Amniotic epithelial cell (primary cell): ENCODE measurements around the gene WDR26.
A peak's percentile ranks its signal among the peaks of the same experiment; 100 is the strongest.
"Not testable (repeated sequence)": the region's sequence is repeated elsewhere in the genome, so short reads cannot be mapped to it uniquely, and the experiment has no call there.

Source experiments
- DNase-seq: peaks from one replicate; pipeline ENCODE4 v3.0.0-alpha.2; 2010; ENCODE audit warnings: low read depth

The WDR26 gene

DNA sequence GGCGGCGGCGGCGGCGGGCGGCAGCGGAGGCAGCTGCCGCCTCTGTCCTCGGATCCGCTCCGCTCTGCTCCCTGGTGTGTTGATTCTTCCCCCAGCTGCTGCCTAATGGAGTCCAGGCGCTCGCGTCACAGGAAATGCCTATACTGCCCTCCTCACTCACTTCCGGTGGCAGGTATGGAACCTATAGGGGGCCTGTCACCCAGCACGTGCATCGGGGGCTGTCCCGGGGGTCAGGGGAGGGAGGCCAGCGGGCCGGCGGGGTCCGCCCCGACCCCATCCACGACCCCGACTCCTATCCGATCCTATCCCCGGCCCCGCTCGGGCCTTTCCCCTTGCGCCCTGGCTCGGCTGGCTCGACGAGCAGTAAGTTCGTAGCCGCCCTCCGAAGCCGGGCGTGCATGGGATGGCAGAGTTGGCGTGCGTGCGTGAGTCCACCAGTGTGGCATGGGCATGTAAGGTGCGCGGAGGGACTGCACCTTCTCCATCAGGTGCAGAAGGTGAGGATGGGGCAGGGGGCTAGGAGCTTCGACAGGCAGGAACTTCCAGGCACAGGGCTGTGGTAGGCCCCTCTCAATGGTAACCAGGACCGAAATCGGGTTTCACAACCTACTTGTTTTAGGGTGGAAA, at the start of gene WDR26:
Gene WDR26, minus strand, starts transcription at position 107 of the 627 bp plus-strand sequence.
- peak; percentile 77 for DNase-seq

DNA sequence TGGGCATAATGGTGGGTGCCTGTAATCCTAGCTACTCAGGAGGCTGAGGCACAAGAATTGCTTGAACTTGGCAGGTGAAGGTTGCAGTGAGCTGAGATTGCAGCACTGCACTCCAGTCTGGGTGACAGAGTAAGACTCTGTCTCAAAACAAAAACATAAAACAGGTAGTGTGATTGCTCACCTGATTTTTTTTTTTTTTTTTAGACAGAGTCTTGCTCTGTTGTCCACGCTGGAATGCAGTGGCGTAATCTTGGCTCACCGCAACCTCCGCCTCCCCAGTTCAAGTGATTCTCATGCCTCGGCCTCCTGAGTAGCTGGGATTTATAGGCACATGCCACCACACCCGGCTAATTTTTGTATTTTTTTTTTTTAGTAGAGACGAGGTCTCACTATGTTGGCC, 48.6 kb upstream of the WDR26 start:
- DNase-seq = not testable (repeated sequence)

DNA sequence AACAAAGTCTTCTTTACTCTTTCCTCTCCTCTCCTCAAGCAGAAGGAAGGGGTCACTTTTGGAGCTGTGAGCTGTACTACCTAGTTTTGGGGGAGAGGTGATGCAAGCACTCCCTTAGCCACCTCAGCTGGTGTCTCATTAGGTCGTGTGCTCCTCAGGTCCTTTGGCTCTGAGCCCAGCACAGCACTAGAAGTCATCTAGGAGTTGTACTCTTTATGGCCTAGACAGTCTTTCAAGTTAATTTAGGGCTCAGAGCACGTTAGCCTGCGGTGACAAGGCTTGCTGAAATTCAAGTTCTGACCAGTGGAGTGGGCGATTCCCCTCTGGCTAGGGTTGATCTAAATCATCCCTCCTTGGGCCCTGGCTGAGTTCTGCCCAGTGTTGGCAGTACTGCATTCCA, 48.0 kb upstream of the WDR26 start:
- no peak for DNase-seq

DNA sequence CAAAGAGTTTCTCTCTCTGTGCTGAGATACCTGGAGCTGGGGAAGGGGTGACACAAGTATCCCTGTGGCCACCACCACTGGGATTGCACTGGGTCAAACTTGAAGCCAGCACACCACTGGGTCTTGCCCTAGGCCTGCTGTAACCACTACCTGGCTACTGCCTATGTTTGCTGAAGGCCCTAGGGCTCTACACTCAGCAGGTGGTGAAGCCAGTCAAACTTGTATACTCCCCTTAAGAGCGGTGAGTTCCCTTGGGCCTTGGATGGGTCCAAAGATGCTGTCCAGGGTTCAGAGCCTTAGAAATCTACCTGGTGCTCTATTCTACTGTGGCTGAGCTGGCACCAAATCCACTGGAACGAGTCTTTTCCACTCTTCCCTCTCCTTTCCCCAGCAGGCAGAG, 47.0 kb upstream of the WDR26 start:
- DNase-seq = no peak

DNA sequence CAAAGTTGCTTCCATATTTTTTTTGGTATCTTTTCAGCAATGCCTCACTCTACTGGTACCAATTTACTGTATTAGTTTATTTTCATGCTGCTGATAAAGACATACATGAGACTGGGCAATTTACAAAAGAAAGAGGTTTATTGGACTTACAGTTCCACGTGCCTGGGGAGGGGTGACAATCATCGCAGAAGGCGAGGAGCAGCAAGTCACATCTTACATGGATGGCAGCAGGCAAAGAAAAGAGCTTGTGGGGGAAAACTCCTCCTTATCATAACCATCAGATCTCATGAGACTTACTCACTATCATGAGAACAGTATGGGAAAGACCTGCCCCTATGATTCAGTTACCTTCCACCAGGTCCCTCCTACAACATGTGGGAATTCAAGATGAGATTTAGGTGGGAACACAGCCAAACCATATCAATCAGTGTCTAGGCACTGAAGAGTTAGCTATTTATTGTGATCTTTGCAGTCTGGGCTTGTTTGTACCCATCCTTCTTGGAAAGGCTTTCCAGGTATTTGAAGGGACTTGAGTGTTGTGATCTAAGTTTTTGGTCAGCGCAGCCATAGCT, 46.4 kb upstream of the WDR26 start:
- peak; percentile 52 for DNase-seq

DNA sequence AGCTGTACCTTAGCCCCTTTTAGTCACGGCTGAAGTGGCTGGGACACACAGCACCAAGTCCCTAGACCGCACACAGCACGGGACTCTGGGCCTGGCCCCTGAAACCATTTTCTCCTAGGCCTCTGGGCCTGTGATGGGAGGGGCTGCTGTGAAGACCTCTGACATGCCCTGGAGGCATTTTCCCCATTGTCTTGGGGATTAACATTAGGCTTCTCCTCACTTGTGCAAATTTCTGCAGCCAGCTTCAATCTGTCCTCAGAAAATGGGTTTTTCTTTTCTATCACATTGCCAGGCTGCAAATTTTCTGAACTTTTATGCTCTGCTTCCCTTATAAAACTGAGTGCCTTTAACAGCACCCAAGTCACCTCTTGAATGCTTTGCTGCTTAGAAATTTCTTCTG, 45.6 kb upstream of the WDR26 start:
- not testable (repeated sequence) for DNase-seq

DNA sequence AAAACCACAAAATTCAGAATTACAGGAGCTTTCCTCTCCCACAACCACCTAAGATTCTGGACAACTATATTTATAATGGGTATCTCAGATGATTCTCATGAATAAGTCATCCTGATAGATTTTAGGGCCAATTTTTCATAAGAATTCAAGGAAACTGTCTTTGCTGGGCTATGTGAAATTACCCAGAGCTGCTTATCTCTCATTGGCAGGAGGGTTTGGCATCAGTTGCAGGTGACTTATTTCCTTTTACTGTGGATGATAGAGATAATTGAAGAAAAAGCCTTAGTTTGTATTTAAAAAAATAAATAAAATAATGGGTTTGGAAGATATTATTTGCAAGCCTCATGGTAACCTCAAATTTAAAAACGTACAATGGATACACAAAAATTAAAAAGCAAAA, 38.2 kb upstream of the WDR26 start:
- DNase-seq = no peak

DNA sequence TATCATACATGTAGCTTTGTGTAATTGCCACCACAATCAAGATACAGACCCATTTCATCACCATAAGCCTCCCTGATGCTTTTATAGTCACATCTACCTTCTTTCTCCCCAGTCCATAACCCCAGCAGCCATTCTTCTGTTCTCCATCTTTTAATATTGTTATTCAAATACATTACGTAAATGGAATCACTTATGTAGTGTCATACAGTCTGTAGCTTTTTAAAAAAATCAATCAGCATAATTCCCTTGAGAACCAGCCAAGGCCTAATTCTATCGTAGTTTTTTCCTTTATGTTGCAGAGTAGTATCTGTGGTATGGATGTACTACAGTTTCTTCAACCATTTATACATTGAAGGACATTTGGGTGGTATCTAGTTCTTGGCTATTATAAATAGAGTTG, 31.6 kb upstream of the WDR26 start:
- no peak for DNase-seq

DNA sequence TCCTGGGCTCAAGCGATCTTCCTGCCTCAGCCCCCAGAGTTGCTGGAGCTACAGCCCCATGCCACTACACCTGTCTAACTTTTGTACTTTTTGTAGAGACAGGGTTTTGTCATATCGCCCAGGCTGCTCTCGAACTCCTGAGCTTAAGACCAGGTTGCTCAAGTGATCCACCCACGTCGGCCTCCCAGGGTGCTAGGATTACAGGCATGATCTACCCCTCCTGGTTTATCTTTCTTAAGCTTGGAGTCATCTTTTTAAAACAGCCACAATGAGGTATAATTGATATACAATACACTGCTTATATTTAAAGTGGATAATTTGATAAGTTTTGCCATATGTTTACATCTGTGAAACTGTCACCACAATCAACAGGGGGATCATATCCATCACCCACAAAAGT, 25.4 kb upstream of the WDR26 start:
- peak; percentile 8 for DNase-seq

DNA sequence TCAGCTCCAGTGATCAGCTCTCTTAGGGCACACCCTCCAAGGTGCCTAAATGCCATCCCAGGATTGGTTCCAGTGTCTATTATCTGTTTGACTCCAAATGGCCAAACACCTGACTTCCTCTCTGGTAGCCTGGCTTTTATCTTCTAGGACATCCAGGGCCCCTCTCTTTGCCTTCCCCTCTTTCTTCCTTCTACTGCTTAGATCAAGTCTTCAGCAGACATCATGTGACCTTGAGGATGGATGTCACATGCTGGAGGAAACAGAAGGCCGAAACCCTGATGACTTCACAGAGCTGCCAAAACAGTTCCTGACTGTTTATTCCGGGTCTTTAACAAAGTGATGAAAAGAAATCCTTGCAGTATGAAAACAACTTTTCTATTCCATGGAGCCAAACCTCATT, 24.4 kb upstream of the WDR26 start:
- no peak for DNase-seq

DNA sequence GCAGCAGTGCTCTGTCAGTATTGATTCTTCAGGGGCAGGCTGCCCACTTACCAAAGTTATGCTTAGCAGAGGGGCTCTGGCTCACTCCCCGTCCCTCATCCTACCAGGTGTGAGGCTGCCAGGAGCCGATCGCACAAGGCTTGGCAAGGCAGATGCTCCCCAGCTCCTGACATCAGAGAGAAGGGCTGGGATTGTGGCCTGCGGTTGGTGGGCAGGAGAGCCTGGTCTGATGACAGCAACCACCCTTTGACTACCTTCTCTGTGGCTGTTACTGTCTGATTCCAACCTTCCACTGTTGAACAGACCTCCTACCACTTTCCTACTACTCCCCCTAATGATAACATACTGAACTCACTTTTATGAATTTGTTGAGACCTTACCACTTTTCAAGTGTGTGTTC, 23.7 kb upstream of the WDR26 start:
- no peak for DNase-seq

DNA sequence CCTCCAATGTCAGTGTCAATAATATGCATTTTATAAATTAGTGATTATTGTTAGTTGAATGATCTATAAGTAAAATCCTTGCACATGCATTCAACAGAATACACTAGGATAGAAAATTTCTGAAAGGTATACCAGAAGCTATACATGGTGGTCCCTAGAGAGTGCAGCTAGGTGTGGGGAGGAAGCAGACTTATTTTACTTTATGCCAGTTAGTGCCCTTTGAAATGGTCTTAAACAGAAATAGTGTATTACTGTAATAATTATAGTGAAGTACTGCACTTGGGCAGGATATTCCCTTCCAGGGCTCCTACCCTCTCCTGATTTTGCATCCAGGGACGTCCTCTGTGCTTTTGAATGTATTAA, 23.2 kb upstream of the WDR26 start:
- DNase-seq = no peak

DNA sequence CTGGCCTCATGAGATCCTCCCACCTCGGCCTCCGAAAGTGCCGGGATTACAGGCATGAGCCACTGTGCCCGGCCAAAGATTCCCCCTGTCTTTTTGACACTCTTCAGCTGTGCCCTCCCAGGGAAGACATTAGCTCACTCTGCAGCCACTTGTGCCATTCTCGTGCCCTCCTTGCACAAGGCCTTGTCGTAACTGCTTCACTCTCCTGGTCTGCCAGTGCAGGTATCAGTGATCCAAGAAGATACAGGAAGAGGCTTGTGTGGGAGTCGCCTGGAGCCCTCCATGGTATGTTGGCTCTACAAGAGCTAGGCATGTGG, 22.0 kb upstream of the WDR26 start:
- peak; percentile 74 for DNase-seq

DNA sequence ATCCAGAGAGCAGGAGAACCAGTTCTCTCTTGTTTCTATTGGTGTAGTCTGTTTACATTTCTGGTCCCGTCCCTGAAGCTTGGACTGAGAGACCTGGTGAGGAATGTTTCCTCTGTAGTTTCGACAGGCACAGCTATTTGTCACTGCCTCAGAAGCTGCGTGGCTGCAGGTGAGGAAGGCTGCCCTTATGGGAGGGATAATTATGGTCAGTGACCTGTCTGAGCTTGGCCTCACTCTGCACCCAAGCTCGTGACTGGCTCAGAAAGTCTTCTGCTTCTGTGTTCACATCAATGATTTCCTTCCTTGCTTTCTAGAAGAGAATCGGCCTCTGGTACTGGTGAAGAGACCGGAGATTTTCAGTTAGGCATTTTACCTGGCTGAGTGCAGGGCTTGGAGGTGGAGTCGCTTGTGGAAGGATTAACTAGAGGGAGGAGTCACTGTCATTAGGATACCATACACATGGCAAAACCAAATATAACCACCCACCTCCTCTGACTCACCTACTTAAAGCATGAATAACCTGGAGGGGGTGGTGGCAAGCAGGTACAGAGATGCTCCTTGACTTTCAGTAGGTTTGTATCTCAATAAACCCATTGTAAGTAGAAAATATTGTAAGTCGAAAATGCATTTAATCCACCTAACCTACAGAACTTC, 19.9 kb upstream of the WDR26 start:
- no peak for DNase-seq

DNA sequence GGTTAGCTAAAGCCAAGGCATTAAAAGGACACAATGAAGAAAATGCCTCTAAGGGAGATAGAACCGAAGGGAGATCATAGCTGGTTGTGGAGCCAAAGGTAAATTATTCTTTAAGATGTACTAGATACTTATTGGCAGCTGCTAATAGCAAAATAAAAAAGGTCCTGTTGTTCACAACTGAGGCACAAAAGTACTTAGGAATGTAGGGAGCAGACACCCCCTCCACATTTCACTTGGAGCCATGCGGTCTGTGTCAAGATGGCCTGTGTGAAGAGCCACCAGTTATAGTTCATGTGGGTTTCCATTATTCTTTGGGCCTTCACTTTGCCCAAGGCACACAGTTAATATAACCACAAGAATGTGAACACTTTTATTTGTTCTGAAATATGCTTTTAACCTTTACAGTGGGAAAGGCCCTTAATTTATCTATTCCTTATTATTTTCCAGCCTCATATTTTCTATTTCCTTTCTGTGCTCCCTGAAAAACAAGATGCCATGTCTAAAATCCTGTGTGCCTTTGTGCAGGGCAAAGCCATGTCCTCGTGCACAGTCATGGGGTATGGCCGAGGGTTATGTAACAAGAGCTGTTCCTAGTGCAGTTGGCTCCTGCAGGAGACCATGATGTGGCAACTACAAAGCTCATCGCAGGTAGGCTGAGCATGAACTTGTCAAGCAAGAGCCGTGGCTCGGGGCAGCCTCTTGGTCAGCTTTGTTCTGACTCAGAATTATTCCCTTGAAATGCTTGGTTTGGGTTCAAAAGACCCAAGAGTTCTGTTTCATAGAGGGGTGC, 16.2 kb upstream of the WDR26 start:
- DNase-seq = no peak

DNA sequence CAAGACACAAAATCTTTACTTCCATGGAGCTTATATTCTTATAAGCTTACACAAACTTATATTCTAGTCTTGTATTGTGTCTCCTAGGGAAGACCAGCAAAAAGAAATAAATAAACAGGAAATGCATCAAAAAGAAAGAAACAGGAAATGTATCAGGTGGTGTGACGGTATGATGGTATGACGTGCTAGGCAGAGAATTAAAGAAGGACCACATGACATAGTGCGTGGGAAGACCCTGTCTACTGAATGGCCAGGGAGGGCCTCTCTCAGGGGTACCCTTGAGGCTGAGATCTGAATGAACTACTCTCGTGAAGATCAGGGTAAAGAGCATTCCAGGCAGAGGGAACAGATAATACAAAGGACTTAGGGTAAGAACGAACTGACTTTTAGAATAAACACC, 15.6 kb upstream of the WDR26 start:
- DNase-seq = no peak

DNA sequence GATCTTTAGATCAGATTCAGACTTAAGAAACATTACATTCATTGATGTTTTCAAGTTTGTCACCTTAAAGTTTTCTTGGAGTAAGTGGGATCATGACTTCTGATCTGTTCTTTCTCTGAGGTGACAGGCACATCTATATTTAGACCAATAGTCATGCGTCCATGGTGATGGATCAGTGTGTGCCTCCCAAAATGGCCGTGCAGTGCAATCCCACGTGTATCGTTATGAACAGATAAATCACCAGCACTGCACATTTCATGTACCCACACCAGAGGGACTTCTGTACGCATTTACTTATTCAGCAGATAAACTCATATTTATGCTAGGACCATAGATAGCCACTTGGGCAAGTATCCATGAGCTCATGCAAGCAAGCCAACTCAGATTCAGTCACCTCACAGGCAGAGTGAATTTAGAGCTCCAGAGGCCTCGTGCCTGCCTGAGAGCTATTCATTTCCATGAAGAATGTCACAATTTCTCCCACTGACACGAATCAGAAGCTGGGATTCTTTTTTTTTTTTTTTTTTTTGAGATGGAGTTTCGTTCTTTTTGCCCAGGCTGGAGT, 13.9 kb upstream of the WDR26 start:
- no peak for DNase-seq

DNA sequence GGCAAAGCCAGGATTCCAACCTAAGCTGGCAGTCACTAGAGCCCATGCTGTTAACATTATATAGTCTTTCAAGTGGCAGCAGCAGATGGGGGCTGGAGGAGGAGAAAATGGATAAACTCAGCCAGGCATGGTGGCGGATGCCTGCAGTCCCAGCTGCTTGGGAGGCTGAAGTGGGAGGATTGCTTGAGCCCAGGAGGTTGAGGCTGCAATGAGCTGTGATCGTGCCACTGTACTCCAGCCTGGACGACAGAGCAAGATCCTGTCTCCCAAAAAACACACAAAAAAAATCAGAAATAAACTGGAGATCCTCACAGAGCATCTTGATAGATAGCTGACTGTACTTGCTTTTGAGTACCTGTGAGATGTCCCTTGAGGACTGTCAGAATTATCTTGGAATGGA, 13.4 kb upstream of the WDR26 start:
- DNase-seq = no peak

DNA sequence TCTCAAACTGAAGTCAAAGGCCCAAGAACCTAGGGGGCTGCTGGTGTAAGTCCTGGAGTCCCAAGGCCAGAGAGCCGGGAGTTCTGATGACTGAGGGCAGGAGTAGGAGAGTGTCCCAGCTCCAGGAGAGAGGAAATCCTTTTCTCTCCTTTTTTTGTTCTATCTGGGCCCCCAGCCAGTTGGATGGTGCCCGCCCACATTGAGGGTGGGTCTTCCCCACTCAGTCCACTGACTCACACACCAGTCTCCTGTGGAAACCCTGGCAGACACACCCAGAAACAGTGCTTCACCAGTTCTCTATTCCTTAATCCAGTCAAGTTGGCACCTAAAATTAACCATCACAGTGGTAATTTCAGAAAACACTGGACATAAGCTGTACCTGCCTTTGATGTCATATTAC, 12.7 kb upstream of the WDR26 start:
- DNase-seq = peak; percentile 54

DNA sequence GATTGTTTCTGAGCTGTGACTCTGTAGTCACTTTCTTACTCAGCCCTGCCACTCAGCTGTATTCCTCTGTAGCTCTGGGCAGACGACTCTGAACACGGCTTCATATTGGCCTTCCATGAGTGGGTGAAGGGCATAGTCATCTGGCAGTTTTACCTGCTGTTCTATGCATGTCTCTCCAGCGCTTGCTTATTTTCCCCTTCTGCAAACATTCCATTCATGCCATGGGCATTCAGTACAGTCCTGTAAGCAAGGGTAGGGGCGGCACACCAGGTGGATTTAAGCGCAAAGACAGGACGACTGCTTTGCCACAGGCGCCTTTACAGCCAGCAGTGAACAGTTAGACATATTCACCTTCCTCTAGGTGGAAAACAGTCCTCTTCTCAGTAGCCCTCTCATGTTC, 4.4 kb upstream of the WDR26 start:
- DNase-seq = no peak

DNA sequence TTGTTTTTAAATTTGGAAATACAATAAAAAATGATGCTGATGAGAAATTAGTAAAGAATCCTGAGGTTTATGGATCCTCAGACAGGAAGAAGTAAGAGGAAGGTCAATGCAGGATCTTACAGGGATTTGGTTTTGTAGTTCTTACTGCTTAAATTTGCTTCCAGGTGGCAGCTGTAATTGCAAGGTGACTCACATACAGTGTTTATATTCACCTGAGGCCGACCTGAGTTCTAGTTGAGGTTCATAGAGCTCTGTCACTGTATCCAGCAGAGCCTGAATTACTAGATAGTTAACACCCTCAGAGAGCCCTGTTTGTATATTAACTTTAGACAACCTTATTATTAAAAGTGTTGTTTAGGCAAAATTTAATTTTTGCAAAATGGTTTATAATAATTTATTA, 1.4 kb upstream of the WDR26 start:
- DNase-seq = no peak

DNA sequence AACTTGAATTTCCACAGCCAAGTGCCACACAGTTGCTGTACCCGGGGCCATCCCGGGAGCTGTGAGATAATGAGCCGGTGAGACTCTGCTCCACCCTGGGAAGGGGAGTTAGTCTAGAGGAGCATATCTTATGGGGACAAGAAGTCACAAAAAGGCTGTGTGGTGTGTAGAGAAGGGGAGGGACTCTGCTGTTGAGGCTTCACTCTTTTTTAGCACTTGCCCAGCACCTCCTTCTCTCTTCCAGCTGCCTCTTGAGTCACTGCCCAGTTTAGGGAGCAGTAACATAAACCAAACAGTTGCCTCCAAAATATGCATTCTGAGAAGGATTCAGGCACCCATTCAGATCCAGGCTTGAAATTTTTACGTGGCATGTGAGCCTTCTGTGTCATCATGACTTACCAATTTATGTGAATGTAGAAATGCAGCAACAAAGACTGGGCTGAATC, 744 bp upstream of the WDR26 start:
- peak; percentile 35 for DNase-seq
